ENCODE measurements around the gene AQP6.

AQP6 gene

DNA sequence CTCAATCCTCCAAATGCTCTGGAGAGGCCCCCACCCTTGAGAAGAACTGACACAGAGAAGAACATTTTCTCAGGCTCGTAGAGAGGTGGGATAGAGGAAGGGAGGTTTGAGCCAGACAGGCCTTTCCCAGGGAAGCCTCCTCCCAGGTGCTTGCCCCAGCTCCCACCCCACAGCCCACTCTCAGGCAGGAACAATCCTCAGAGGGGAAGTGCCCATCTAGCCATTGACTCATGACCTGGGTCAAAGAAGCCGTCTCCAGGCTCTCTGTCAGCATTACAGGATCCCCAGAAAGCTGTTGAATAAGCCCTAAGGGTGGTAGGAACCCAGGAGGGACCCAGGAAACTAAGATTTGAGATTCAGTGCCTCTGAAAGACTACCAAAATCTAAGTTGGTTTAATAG lies 3.8 kb downstream of the AQP6 start:
- no peak overlapping the region for H3K4me3 ChIP-seq (ENCODE audit: low read length)
- TF ChIP-seq, protein P1, sequence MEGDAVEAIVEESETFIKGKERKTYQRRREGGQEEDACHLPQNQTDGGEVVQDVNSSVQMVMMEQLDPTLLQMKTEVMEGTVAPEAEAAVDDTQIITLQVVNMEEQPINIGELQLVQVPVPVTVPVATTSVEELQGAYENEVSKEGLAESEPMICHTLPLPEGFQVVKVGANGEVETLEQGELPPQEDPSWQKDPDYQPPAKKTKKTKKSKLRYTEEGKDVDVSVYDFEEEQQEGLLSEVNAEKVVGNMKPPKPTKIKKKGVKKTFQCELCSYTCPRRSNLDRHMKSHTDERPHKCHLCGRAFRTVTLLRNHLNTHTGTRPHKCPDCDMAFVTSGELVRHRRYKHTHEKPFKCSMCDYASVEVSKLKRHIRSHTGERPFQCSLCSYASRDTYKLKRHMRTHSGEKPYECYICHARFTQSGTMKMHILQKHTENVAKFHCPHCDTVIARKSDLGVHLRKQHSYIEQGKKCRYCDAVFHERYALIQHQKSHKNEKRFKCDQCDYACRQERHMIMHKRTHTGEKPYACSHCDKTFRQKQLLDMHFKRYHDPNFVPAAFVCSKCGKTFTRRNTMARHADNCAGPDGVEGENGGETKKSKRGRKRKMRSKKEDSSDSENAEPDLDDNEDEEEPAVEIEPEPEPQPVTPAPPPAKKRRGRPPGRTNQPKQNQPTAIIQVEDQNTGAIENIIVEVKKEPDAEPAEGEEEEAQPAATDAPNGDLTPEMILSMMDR (IDR thresholded peaks at IDR 0.05; ENCODE audit: insufficient read depth, low read depth, low read length, missing control alignments): no peak
- no peak for DNase-seq (ENCODE audit: low read depth)

DNA sequence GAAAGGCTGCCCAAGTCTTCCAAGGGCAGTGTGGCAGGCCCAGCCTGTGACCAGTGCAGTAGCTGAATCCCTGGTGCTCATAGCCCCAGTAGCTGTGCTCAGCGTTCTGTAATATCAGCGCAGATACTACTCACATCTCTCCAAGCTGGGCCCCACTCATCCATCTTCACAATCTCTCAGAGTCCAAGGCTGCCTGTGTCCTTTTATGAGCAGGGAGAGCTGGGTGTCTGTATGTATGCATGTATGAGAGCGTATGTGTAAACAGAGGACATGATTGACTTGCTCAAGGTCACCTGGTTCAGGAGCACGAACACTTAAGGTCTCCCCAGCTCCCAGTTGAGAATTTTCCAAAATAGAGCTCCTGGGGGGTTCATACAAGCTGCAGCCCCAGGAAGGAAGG lies 5.4 kb downstream of the AQP6 start:
- TF ChIP-seq, protein P1 (IDR thresholded peaks at IDR 0.05; ENCODE audit: insufficient read depth, low read depth, low read length, missing control alignments): no peak
- DNase-seq (ENCODE audit: low read depth): no peak
- no peak overlapping the region for H3K4me3 ChIP-seq (ENCODE audit: low read length)

DNA sequence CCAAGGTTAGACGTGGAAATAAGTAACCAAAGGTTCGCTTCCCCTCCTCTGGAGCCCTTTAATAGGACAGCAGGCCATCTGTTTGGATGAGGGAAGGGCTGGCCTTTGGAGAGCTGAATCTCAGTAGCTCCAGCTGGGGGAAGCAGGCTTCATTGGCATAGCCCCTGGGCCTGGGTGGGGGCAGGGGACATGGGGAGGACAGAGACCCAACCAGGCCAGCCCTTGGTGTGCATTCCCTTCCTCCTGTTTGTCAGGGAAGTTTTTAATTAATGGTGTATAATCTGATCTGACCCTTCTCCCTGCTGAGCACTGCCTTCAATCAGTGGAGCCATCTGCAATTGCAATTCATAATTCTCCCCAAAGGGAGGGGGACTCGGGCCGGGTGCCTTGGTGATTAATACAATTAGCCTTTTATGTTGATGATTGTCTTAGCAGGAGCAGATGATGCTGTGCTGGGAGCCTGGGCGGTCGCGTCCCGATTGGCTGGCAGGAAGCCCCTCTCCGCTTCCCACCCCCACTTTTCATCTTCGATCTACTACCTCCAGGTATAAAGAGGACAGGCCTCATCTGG lies 6.4 kb downstream of the AQP6 start:
- no peak overlapping the region for H3K4me3 ChIP-seq (ENCODE audit: low read length)
- DNase-seq (ENCODE audit: low read depth): no peak
- TF ChIP-seq, protein P1 (IDR thresholded peaks at IDR 0.05; ENCODE audit: insufficient read depth, low read depth, low read length, missing control alignments): no peak

DNA sequence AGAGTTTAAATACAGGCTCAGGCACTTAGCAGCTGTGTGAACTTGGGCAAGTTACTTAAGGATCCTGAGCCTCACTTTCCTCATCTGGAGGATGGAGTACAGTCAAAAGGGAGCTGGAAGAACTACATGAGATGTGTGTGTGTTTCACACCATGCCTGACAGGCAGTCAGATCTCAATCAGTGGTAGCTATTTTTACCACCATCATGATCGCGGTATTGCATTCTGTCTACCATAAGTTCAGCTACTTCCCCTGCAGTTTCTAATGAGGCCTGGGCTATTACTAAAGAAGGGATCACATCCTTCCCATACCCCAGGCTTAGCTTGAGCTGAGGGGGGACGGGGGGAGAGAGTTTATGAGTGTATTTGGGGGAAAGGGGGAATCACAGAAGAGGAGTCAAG lies 7.0 kb downstream of the AQP6 start:
- DNase-seq (ENCODE audit: low read depth): no peak
- H3K4me3 ChIP-seq (ENCODE audit: low read length): no peak overlapping the region
- TF ChIP-seq, protein P1 (IDR thresholded peaks at IDR 0.05; ENCODE audit: insufficient read depth, low read depth, low read length, missing control alignments): no peak

DNA sequence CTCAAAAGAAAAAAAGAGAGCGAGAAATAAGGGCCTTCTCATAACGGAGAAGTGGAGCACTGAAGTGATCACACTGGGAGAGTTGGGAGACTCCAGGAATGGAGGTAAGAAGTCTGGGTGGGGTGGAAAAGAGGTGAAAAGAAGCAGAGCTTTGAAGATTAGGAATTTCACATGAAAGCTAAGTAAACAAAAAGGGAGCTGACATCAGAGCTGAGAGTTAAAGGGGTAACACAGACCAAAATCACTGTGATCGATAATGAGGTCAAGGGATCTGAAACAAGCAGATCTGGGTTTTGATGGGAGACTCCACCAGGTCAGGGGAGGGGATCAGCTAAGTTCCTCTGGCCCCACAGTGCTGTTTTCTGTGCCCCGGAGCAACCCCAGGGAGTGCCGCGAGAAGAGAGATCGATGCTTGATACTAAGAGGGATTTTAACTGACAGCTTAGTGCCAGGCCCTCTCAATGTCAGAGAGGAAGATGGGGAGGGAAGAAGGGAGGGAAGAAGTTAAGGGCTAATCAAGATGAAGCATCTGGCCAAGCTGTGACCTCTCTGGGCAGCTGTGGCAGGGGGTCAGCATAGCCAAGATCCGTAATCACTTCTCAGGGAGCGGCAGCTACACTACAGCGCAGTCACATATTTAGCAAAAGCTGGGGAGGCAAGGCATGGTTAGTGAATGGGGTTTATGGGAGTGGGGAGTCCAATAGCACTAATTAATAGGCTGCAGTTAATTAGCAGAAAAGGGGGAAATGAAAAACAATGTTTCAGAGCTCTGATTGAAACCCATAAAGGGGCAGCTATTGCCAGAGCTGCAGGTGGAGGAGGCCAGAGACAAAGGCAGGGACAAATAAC lies 8.0 kb downstream of the AQP6 start:
- H3K4me3 ChIP-seq (ENCODE audit: low read length): no peak overlapping the region
- TF ChIP-seq, protein P1 (IDR thresholded peaks at IDR 0.05; ENCODE audit: insufficient read depth, low read depth, low read length, missing control alignments): no peak
- DNase-seq (ENCODE audit: low read depth): no peak

DNA sequence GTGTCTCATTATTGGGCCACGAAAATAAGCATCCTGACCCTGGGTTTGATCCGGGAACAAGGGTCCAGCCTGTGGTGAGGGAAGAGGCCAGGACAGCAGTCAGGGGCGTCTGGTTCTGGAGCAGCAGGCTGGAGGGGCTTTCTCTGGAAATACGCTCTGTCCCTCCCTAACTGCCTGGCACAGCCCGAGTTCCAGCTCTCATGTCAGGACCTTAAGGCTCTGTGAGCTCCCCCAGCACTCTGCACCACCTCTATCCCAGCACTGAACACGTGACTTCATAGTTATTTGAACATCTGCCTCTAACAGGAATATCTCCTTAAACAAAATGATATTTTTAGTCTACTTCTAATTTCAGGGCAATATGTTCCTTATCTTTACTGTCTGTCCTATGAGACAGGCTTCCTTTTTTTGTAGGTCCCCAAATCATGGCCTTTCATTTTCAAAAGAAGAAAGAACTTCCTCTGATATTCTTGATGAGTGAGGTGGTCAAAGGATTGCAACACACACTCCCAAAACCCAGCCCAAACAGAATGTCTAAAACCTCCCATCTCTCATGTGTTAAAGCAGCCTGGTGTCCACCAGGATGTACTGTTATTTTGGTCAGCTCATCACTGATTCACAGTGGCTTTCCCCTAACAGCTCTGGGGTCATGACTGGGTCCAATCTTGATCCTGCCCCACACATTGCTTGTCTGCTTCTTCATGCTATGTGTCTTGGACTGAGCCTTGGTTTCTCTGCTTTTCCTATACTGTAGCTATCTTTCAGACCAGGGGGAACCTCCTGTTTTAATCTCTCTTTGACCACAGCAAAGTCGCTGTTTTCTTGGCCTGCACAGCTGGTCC lies 9.7 kb downstream of the AQP6 start:
- H3K4me3 ChIP-seq (ENCODE audit: low read length): no peak overlapping the region
- TF ChIP-seq, protein P1 (IDR thresholded peaks at IDR 0.05; ENCODE audit: insufficient read depth, low read depth, low read length, missing control alignments): no peak
- no peak for DNase-seq (ENCODE audit: low read depth)

All from epithelial cell of esophagus (primary cell).